Sigmoid colon (tissue), 7 donors: ENCODE results near the gene KCNA2. TPM values are rescaled to one million over a fixed set of nuclear protein-coding genes. Genes with fewer than 3 reads are reported as not detected.
A peak's percentile ranks its signal among the peaks of the same experiment; 100 is the strongest.

Experiments used
- DNase-seq: peaks from one replicate; pipeline ENCODE4 v3.0.0-alpha.2; 2019
- H3K27ac ChIP-seq, 4 donors: fragments of 200-600 bp; sonication (generic); one replicate each; pipeline ENCODE4 v1.5.1; 2016 to 2019; ENCODE audit warnings: mild to moderate bottlenecking in 1 of 4
- H3K27me3 ChIP-seq, 3 donors: fragments of 200-600 bp; sonication (generic); one replicate each; pipeline ENCODE4 v1.5.1; 2019; ENCODE audit warnings: mild to moderate bottlenecking in 1 of 3
- H3K36me3 ChIP-seq, 4 donors: fragments of 200-600 bp; sonication (generic); one replicate each; pipeline ENCODE4 v1.5.1; 2016 to 2019
- H3K4me1 ChIP-seq, 4 donors: fragments of 200-600 bp; sonication (generic); one replicate each; pipeline ENCODE4 v1.5.1; 2017 to 2019
- H3K4me3 ChIP-seq, 4 donors: fragments of 200-600 bp; sonication (generic); one replicate each; pipeline ENCODE4 v1.5.1; 2017 to 2019; ENCODE audit warnings: mild to moderate bottlenecking in 2 of 4, moderate library complexity in 1 of 4
- H3K9me3 ChIP-seq, 4 donors: fragments of 200-600 bp in 3 of 4; sonication (generic) in 3 of 4; one replicate each; pipeline versions ENCODE4 v1.5.1 to v1.6.1; 2013 to 2019
- CTCF ChIP-seq, 4 experiments: fragments of 450-650 bp in 3 of 4; fragments of 200-600 bp in 1 of 4; IDR thresholded peaks; one replicate each; pipeline ENCODE4 v1.5.1; 2016 to 2019; ENCODE audit warnings: antibody characterized with exemption in 4 of 4, mild to moderate bottlenecking in 3 of 4, moderate library complexity in 2 of 4
- EP300 ChIP-seq, 4 donors: sonication (generic); formaldehyde crosslinking; IDR thresholded peaks; one replicate each; pipeline ENCODE4 v1.6.1; 2017; ENCODE audit warnings: antibody characterized with exemption in 4 of 4
- POLR2A ChIP-seq, 2 donors: fragments of 450-650 bp; IDR thresholded peaks; one replicate each; pipeline ENCODE4 v1.6.1; 2016; ENCODE audit warnings: antibody characterized with exemption in 2 of 2, mild to moderate bottlenecking in 2 of 2, moderate library complexity in 2 of 2
- POLR2AphosphoS5 ChIP-seq, 4 donors: sonication (generic); formaldehyde crosslinking; IDR thresholded peaks; one replicate each; pipeline ENCODE4 v1.6.1; 2017; ENCODE audit warnings: antibody characterized with exemption in 4 of 4
- WGBS, 2 donors: extraction: QIAGEN DNeasy Blood & Tissue Kit; methylation state at CpG; one replicate each; pipeline ENCODE4 v1.1.7; 2013; 5-methylcytosine and 5-hydroxymethylcytosine counted together
- intact Hi-C: fragments of 100-400 bp; cut with DNase I; formaldehyde crosslinking; loops from one replicate; pipeline ENCODE4 v1.15.1; 2023
- polyA plus RNA-seq, 3 donors: library from polyadenylated mRNA; stranded (reverse); fragments of 200-250 nt; gene quantifications; one replicate each; pipeline ENCODE4 v1.2.3, GENCODE V29; 2013
- total RNA-seq, 4 donors: library from RNA; depleted of rRNA; stranded (reverse); fragments of >200 nt; gene quantifications; one replicate each; pipeline ENCODE4 v1.1.0, GENCODE V29; 2016
- donor health status: healthy with polysubstance abuse.
- donor health status: Bipolar disorder and iron deficiency.
- donor health status: healthy.

KCNA2 gene
- total and polyA plus RNA-seq, 7 donors: under 0.01 to 5.8 (median 1.2) TPM; not detected in 1

- H3K36me3 ChIP-seq: no peaks in the 10 kb centered on the region
- no peaks in the 10 kb centered on the region for H3K9me3 ChIP-seq
- H3K4me1 ChIP-seq: peaks cover 0 to 10% (median 4%) of the 10 kb centered on the region in 4 donors
- intact Hi-C loops: no loop called here
- no peak overlapping the region for H3K27ac ChIP-seq
- 25 to 43% methylated on average over 8 of the region's 8 CpGs for WGBS, 2 donors
- no peak overlapping the region for H3K4me3 ChIP-seq
- TF ChIP-seq POLR2A (IDR thresholded peaks at IDR 0.05): no peak
- TF ChIP-seq CTCF (IDR thresholded peaks at IDR 0.05): no peak
- TF ChIP-seq EP300 (IDR thresholded peaks at IDR 0.05): no peak
- TF ChIP-seq POLR2AphosphoS5 (IDR thresholded peaks at IDR 0.05): no peak
- no peak for DNase-seq
- H3K27me3 ChIP-seq: peaks cover 3 to 50% (median 32%) of the 10 kb centered on the region in 3 donors
Measured at GRCh38 chr1:110620250-110620615, 14.1 kb upstream of the KCNA2 start.

- intact Hi-C loops: loop anchor here (5.0 kb wide), 1 partner anchor 163 kb away; no protein-coding TSS in a partner anchor
- peaks cover 0 to 10% (median 4%) of the 10 kb centered on the region in 4 donors for H3K4me1 ChIP-seq
- H3K36me3 ChIP-seq: no peaks in the 10 kb centered on the region
- peaks cover 3 to 51% (median 32%) of the 10 kb centered on the region in 3 donors for H3K27me3 ChIP-seq
- H3K9me3 ChIP-seq: no peaks in the 10 kb centered on the region
- peak; percentile 83 for DNase-seq
- no peak overlapping the region for H3K27ac ChIP-seq
- no peak overlapping the region for H3K4me3 ChIP-seq
- 4 to 5% methylated on average over 27 of the region's 27 CpGs for WGBS, 2 donors
- TF ChIP-seq POLR2AphosphoS5 (IDR thresholded peaks at IDR 0.05) (no peak), CTCF (IDR thresholded peaks at IDR 0.05) (peak; percentile 63 to 83 (median 70))
Measured at GRCh38 chr1:110619412-110620249, 13.5 kb upstream of the KCNA2 start.

GRCh38 chr1:110618668-110619067 is 12.5 kb upstream of the KCNA2 start:
- Histone ChIP-seq H3K27me3 (peaks cover 3 to 60% (median 32%) of the 10 kb centered on the region in 3 donors), H3K4me1 (peaks cover 0 to 10% (median 4%) of the 10 kb centered on the region in 4 donors), H3K36me3 (no peaks in the 10 kb centered on the region), H3K4me3 (no peak overlapping the region), H3K9me3 (no peaks in the 10 kb centered on the region), H3K27ac (no peak overlapping the region)
- no peak for DNase-seq
- 27 to 67% methylated on average over 5 of the region's 5 CpGs for WGBS, 2 donors
- intact Hi-C loops: loop anchor here (5.0 kb wide), 1 partner anchor 164 kb away; no protein-coding TSS in a partner anchor
- TF ChIP-seq EP300 (IDR thresholded peaks at IDR 0.05) (no peak), POLR2A (IDR thresholded peaks at IDR 0.05) (no peak), CTCF (IDR thresholded peaks at IDR 0.05) (no peak), POLR2AphosphoS5 (IDR thresholded peaks at IDR 0.05) (no peak)

GRCh38 chr1:110617589-110617988 is 11.4 kb upstream of the KCNA2 start:
- intact Hi-C loops: loop anchor here (5.0 kb wide), 1 partner anchor 165 kb away; no protein-coding TSS in a partner anchor
- H3K9me3 ChIP-seq: no peaks in the 10 kb centered on the region
- no peak for TF ChIP-seq EP300 (IDR thresholded peaks at IDR 0.05)
- TF ChIP-seq POLR2AphosphoS5 (IDR thresholded peaks at IDR 0.05): no peak
- TF ChIP-seq POLR2A (IDR thresholded peaks at IDR 0.05): no peak
- no peak for TF ChIP-seq CTCF (IDR thresholded peaks at IDR 0.05)
- peak; percentile 50 for DNase-seq
- no peaks in the 10 kb centered on the region for H3K36me3 ChIP-seq
- no peak overlapping the region for H3K4me3 ChIP-seq
- peaks cover 3 to 70% (median 37%) of the 10 kb centered on the region in 3 donors for H3K27me3 ChIP-seq
- no peak overlapping the region for H3K27ac ChIP-seq
- peaks cover 0 to 10% (median 4%) of the 10 kb centered on the region in 4 donors for H3K4me1 ChIP-seq
- 90% methylated on average over 5 of the region's 5 CpGs for whole genome bisulfite sequencing, 2 donors
